SK-N-MC (cell line): ENCODE measurements around the gene MEGF9.

Source experiments
- EZH2 ChIP-seq: fragments of 200-600 bp; sonication (generic); IDR thresholded peaks from one replicate; pipeline ENCODE4 v1.6.1; 2017; ENCODE audit warnings: antibody characterized with exemption
- FOXP2 ChIP-seq: optimal IDR thresholded peaks from 2 replicates; pipeline ENCODE3; 2011; ENCODE audit warnings: mild to moderate bottlenecking, moderate library complexity; ENCODE audit not compliant: insufficient read depth; ENCODE audit errors: extremely low read length, control extremely low read depth
- POLR2AphosphoS5 ChIP-seq: IDR thresholded peaks from 2 replicates; pipeline ENCODE4 v1.6.1; 2012; ENCODE audit warnings: mild to moderate bottlenecking, low read depth, low read length, borderline replicate concordance

- TF ChIP-seq POLR2AphosphoS5: no peak
- no peak for TF ChIP-seq EZH2
- no peak for TF ChIP-seq FOXP2
Measured at GRCh38 chr9:120570296-120570695, 144.0 kb downstream of the MEGF9 start.
